Caco-2 (cell line): ENCODE measurements around the gene CSMD2. TPM values are rescaled to one million over a fixed set of nuclear protein-coding genes. Genes with fewer than 3 reads are reported as not detected.

Experiments used
- BruUV-seq: library from RNA; stranded (reverse); fragments of 400-500 nt; replicated peaks from 2 replicates; lab custom pipeline; 2021; lab: Mats Ljungman, UMichigan
- CTCF ChIA-PET: fragments of 300-600 bp; sonication (Branson Sonifier 250); formaldehyde crosslinking; loops from one replicate; lab custom pipeline; 2022; ENCODE audit warnings: antibody characterized with exemption; lab: Charles Lee
- POLR2A ChIA-PET: fragments of 300-600 bp; sonication (Branson Sonifier 250); formaldehyde crosslinking; loops from one replicate; lab custom pipeline; 2022; ENCODE audit warnings: antibody characterized with exemption; lab: Charles Lee
- DNase-seq, 2 experiments: peaks; one replicate each; pipeline versions ENCODE4 v3.0.0 to v3.0.0-alpha.2; 2020 to 2022
- H3K27me3 ChIP-seq: replicated peaks from 2 replicates; pipeline ENCODE4 v1.6.0; 2011; ENCODE audit warnings: low read length; ENCODE audit not compliant: control insufficient read depth, insufficient read depth
- H3K36me3 ChIP-seq: 2 replicates; pipeline ENCODE4 v1.5.1; 2011; ENCODE audit warnings: low read length; ENCODE audit not compliant: control insufficient read depth, insufficient read depth
- H3K4me1 ChIP-seq: fragments of 250-450 bp; sonication (Bioruptor Pico); 2 replicates; pipeline ENCODE4 v1.5.1; 2020; ENCODE audit warnings: mild to moderate bottlenecking
- H3K4me3 ChIP-seq: 2 replicates; pipeline ENCODE4 v1.5.1; 2011; ENCODE audit warnings: low read depth, mild to moderate bottlenecking, control low read depth, low read length
- H3K9me3 ChIP-seq: fragments of 250-450 bp; sonication (Bioruptor Pico); 2 replicates; pipeline ENCODE4 v1.5.1; 2020; ENCODE audit warnings: mild to moderate bottlenecking, moderate library complexity
- H3K27ac Mint-ChIP-seq: one replicate; pipeline ENCODE4 v1.8.0; 2022; ENCODE audit warnings: mixed read lengths; ENCODE audit not compliant: unreplicated experiment
- H3K27me3 Mint-ChIP-seq: one replicate; pipeline ENCODE4 v1.8.0; 2022; ENCODE audit warnings: mixed read lengths; ENCODE audit not compliant: insufficient read depth, unreplicated experiment
- H3K36me3 Mint-ChIP-seq: one replicate; pipeline ENCODE4 v1.8.0; 2022; ENCODE audit warnings: mild to moderate bottlenecking, mixed read lengths; ENCODE audit not compliant: insufficient read depth, unreplicated experiment
- H3K4me1 Mint-ChIP-seq: one replicate; pipeline ENCODE4 v1.8.0; 2022; ENCODE audit warnings: low read depth, mixed read lengths; ENCODE audit not compliant: unreplicated experiment
- H3K4me3 Mint-ChIP-seq: one replicate; pipeline ENCODE4 v1.8.0; 2022; ENCODE audit warnings: mild to moderate bottlenecking, moderate library complexity, mixed read lengths; ENCODE audit not compliant: unreplicated experiment
- H3K9me3 Mint-ChIP-seq: one replicate; pipeline ENCODE4 v1.8.0; 2022; ENCODE audit warnings: mixed read lengths; ENCODE audit not compliant: unreplicated experiment
- intact Hi-C: fragments of 100-400 bp; cut with micrococcal nuclease; formaldehyde crosslinking; loops from one replicate; pipeline ENCODE4 v1.10.0; 2022; ENCODE audit not compliant: unreplicated experiment
- total RNA-seq: library from RNA; stranded (reverse); gene quantifications from 2 replicates; pipeline ENCODE4 v1.2.3, GENCODE V29; 2022
- TF ChIP-seq, protein P1 (sequence below), 2 experiments: fragments of 200-600 bp in 1 of 2; IDR thresholded peaks; 1 replicate in 1 of 2; 2 replicates in 1 of 2; pipeline versions ENCODE4 v1.5.1 to v1.8.0; 2011 to 2022; ENCODE audit warnings: antibody characterized with exemption in 1 of 2, control low read depth in 1 of 2, inconsistent platforms in 1 of 2, low read depth in 1 of 2, low read length in 1 of 2, mild to moderate bottlenecking in 1 of 2, moderate library complexity in 1 of 2; ENCODE audit not compliant: insufficient read depth in 1 of 2, severe bottlenecking in 1 of 2, unreplicated experiment in 1 of 2

CSMD2 gene
- total RNA-seq, 1 experiment from 2014 or later, result not detected

DNA sequence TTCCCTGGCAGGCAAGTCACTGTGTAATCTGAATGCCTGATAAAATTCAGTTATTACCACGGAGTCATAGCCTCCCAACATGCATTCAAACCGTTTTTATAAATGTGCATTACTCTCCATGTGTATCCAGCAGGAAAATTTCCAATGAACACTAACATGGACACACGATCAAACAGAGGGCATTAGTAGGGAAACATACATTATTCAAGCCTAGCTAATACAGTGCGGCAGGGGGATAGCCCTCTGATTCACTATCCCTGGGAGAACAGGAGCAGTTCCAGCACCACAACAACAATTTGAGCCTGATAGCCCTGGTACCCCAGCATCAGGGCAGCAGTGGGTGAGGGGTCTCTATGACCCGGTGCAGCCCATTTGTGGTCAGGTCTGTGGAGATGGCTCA lies 337.0 kb downstream of the CSMD2 start:
- Histone ChIP-seq H3K9me3 (no peaks in the 10 kb centered on the region), H3K36me3 (no peaks in the 10 kb centered on the region), H3K4me1 (no peaks in the 10 kb centered on the region), H3K27me3 (no peaks in the 10 kb centered on the region), H3K4me3 (no peak overlapping the region)
- Mint-ChIP-seq H3K4me3 (no peak overlapping the region), H3K9me3 (peaks cover 9% of the 10 kb centered on the region), H3K27me3 (no peaks in the 10 kb centered on the region), H3K27ac (no peak overlapping the region), H3K36me3 (no peaks in the 10 kb centered on the region), H3K4me1 (no peaks in the 10 kb centered on the region)
- TF ChIP-seq, protein P1, sequence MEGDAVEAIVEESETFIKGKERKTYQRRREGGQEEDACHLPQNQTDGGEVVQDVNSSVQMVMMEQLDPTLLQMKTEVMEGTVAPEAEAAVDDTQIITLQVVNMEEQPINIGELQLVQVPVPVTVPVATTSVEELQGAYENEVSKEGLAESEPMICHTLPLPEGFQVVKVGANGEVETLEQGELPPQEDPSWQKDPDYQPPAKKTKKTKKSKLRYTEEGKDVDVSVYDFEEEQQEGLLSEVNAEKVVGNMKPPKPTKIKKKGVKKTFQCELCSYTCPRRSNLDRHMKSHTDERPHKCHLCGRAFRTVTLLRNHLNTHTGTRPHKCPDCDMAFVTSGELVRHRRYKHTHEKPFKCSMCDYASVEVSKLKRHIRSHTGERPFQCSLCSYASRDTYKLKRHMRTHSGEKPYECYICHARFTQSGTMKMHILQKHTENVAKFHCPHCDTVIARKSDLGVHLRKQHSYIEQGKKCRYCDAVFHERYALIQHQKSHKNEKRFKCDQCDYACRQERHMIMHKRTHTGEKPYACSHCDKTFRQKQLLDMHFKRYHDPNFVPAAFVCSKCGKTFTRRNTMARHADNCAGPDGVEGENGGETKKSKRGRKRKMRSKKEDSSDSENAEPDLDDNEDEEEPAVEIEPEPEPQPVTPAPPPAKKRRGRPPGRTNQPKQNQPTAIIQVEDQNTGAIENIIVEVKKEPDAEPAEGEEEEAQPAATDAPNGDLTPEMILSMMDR (IDR thresholded peaks at IDR 0.05; ENCODE audit: insufficient read depth in 1 of 2, low read depth in 1 of 2, low read length in 1 of 2, severe bottlenecking in 1 of 2, unreplicated experiment in 1 of 2), result no peak
- ChIA-PET POLR2A (no interaction called here), CTCF (no interaction called here)
- no peak for DNase-seq
- BruUV-seq, result no TSS peak
- intact Hi-C loops, result no loop called here

DNA sequence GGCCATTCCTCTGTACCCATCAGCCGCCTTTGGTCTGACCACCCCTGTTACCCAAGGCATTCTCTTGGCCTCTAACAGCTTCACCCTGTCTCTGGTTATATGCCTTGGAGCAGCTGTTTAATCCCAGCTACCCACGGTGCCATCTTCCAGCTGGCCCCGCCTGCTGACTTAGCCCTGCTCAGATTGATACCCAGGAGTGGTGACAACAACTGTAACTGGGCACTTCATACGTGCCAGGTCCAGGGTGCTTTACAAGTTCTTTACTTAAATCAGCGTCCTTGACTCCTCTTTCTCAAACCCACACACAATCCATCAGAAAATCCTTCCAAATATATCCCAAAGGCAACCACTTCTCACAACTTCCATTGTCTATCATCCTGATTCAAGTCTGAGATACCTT lies 338.3 kb downstream of the CSMD2 start:
- no peak overlapping the region for H3K27ac Mint-ChIP-seq
- CTCF ChIA-PET, result interaction anchor here (0.6 kb wide), 1 partner anchor 18 kb away, joined by 3 read pairs; no protein-coding TSS in a partner anchor

DNA sequence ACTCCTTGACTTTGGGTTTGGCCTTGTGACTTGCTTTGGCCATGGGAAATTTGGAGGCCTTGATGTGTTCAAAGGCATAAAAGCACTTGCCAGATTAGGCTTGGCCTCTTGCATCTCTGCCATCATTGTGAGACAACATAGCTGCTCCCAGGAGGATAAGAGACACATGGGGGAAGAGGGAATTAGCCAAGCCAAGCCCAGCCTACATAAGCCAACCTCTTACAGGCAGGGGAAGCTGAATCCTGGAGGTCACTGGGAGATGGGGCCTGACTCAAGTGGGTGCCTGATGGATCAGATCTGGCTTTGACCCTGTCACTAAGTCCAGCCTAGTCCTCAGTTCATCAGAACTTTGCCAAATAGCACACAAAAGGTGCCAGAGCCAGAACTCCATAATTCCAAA lies 338.7 kb downstream of the CSMD2 start:
- Histone ChIP-seq H3K4me3 (no peak overlapping the region), H3K27me3 (no peaks in the 10 kb centered on the region), H3K9me3 (no peaks in the 10 kb centered on the region), H3K4me1 (no peaks in the 10 kb centered on the region), H3K36me3 (no peaks in the 10 kb centered on the region)
- Mint-ChIP-seq H3K36me3 (no peaks in the 10 kb centered on the region), H3K27me3 (peaks cover 6% of the 10 kb centered on the region), H3K9me3 (peaks cover 9% of the 10 kb centered on the region), H3K27ac (no peak overlapping the region), H3K4me1 (no peaks in the 10 kb centered on the region), H3K4me3 (no peak overlapping the region)
- CTCF ChIA-PET, result no interaction called here
- POLR2A ChIA-PET, result no interaction called here
- intact Hi-C loops, result no loop called here
- TF ChIP-seq, protein P1 (IDR thresholded peaks at IDR 0.05; ENCODE audit: insufficient read depth in 1 of 2, low read depth in 1 of 2, low read length in 1 of 2, severe bottlenecking in 1 of 2, unreplicated experiment in 1 of 2), result no peak
- BruUV-seq, result no TSS peak
- DNase-seq, result no peak

More for the DNA sequence above, 338.3 kb downstream of the CSMD2 start:
- Histone ChIP-seq H3K36me3 (no peaks in the 10 kb centered on the region), H3K9me3 (no peaks in the 10 kb centered on the region), H3K4me3 (no peak overlapping the region), H3K27me3 (no peaks in the 10 kb centered on the region), H3K4me1 (no peaks in the 10 kb centered on the region)
- DNase-seq, result no peak
- H3K36me3 Mint-ChIP-seq, result no peaks in the 10 kb centered on the region
- H3K4me1 Mint-ChIP-seq, result no peaks in the 10 kb centered on the region
- no peak overlapping the region for H3K4me3 Mint-ChIP-seq
- H3K27me3 Mint-ChIP-seq, result peaks cover 4% of the 10 kb centered on the region
- peaks cover 9% of the 10 kb centered on the region for H3K9me3 Mint-ChIP-seq
- POLR2A ChIA-PET, result no interaction called here
- intact Hi-C loops, result no loop called here
- TF ChIP-seq, protein P1 (IDR thresholded peaks at IDR 0.05; ENCODE audit: insufficient read depth in 1 of 2, low read depth in 1 of 2, low read length in 1 of 2, severe bottlenecking in 1 of 2, unreplicated experiment in 1 of 2), result no peak
- BruUV-seq, result no TSS peak
